GM10248 (cell line): ENCODE measurements around the gene ARHGEF17.

Experiments used
- CTCF ChIA-PET: fragments of 300-600 bp; sonication (Branson Sonifier 250); formaldehyde crosslinking; extraction: SDS; loops from one replicate; lab custom pipeline; 2021; ENCODE audit warnings: antibody characterized with exemption; lab: Yijun Ruan, JAX
- POLR2A ChIA-PET: fragments of 350-650 bp; sonication (Branson Sonifier 250); formaldehyde crosslinking; extraction: SDS; loops from one replicate; lab custom pipeline; 2020; ENCODE audit warnings: antibody characterized with exemption; lab: Yijun Ruan, JAX
- DNase-seq: peaks from one replicate; pipeline ENCODE4 v3.0.0; 2012; ENCODE audit errors: extremely low spot score
- TF ChIP-seq, protein P1 (sequence below): IDR thresholded peaks from 2 replicates; pipeline ENCODE4 v1.5.1; 2012; ENCODE audit warnings: mild to moderate bottlenecking, low read depth; ENCODE audit errors: extremely low read depth, missing control alignments, control extremely low read depth

ARHGEF17 gene

GRCh38 chr11:73291196-73291595 lies 16.9 kb upstream of the ARHGEF17 start:
- ChIA-PET CTCF (interaction anchor here (0.7 to 29.7 kb wide), 13 partner anchors 9 to 124 kb away, joined by 3 to 605 read pairs (median 5); partner anchors contain the start of gene ARHGEF17), POLR2A (no interaction called here)
- TF ChIP-seq, protein P1, sequence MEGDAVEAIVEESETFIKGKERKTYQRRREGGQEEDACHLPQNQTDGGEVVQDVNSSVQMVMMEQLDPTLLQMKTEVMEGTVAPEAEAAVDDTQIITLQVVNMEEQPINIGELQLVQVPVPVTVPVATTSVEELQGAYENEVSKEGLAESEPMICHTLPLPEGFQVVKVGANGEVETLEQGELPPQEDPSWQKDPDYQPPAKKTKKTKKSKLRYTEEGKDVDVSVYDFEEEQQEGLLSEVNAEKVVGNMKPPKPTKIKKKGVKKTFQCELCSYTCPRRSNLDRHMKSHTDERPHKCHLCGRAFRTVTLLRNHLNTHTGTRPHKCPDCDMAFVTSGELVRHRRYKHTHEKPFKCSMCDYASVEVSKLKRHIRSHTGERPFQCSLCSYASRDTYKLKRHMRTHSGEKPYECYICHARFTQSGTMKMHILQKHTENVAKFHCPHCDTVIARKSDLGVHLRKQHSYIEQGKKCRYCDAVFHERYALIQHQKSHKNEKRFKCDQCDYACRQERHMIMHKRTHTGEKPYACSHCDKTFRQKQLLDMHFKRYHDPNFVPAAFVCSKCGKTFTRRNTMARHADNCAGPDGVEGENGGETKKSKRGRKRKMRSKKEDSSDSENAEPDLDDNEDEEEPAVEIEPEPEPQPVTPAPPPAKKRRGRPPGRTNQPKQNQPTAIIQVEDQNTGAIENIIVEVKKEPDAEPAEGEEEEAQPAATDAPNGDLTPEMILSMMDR = no peak
- no peak for DNase-seq

GRCh38 chr11:73291781-73292524 lies 16.1 kb upstream of the ARHGEF17 start:
- DNase-seq = no peak
- ChIA-PET CTCF (interaction anchor here (0.7 to 29.7 kb wide), 13 partner anchors 8 to 368 kb away, joined by 3 to 605 read pairs (median 4); partner anchors contain the start of gene ARHGEF17), POLR2A (no interaction called here)
- TF ChIP-seq, protein P1 = no peak

GRCh38 chr11:73292525-73292894 lies 15.6 kb upstream of the ARHGEF17 start:
- TF ChIP-seq, protein P1 = no peak
- CTCF ChIA-PET = interaction anchor here (1.0 to 29.7 kb wide), 11 partner anchors 8 to 368 kb away, joined by 3 to 605 read pairs (median 4); partner anchors contain the start of gene ARHGEF17
- no peak for DNase-seq

DNA sequence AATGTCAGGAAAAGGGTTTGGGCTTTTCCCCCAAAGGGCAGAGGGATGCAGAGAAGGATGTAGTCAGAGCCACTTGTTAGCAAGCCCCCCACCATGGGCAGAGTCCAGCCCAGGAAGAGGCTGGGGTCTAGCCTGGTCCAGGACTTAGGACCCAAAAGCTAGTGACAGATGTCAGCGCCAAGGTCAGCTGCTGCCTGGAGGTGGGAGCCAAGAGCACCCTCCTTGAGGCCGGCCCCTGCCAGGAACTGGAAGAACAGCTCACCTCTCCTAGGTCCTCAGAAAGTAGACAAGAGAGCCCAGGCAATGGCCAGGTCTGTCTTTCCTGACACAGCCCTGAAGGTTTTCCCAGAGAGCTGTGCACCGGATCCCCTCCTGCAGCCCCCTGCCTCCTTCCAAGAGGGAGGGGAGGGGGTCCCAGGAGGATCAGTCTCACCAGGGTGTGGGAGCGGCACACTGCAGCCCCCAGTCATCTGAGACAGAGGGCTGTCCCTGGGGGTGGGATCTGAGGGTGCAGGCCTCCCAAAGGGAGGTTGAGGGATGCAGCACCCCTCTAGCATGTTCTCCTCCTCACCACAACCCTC lies 14.6 kb upstream of the ARHGEF17 start:
- DNase-seq = no peak
- POLR2A ChIA-PET = no interaction called here
- CTCF ChIA-PET = interaction anchor here (1.8 to 29.7 kb wide), 4 partner anchors 7 to 58 kb away, joined by 7 to 605 read pairs (median 146); partner anchors contain the start of gene ARHGEF17
- TF ChIP-seq, protein P1 = no peak

More at GRCh38 chr11:73292525-73292894, 15.6 kb upstream of the ARHGEF17 start:
- POLR2A ChIA-PET = no interaction called here

DNA sequence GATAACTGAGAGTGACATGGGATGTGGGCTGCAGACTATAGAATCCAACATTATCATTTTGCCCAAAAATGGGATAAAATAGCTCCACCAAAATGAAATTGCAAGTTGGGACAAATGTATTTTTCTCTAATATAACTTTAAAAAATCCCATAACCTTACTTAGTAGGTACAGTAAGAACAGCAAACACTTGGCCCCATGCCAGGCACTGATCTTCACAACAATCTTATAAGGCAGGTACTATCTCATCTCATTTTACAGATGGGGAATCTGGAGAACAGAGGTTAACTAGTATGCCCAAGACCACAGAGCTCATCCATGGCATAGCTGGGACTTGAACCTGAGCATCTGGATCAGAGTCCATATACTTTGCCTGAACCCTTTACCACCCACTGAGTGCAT lies 13.5 kb upstream of the ARHGEF17 start:
- DNase-seq = no peak
- CTCF ChIA-PET = interaction anchor here (0.6 to 29.7 kb wide), 28 partner anchors 6 to 368 kb away, joined by 3 to 605 read pairs (median 4); partner anchors contain the start of gene ARHGEF17
- TF ChIP-seq, protein P1 = no peak
- POLR2A ChIA-PET = no interaction called here

DNA sequence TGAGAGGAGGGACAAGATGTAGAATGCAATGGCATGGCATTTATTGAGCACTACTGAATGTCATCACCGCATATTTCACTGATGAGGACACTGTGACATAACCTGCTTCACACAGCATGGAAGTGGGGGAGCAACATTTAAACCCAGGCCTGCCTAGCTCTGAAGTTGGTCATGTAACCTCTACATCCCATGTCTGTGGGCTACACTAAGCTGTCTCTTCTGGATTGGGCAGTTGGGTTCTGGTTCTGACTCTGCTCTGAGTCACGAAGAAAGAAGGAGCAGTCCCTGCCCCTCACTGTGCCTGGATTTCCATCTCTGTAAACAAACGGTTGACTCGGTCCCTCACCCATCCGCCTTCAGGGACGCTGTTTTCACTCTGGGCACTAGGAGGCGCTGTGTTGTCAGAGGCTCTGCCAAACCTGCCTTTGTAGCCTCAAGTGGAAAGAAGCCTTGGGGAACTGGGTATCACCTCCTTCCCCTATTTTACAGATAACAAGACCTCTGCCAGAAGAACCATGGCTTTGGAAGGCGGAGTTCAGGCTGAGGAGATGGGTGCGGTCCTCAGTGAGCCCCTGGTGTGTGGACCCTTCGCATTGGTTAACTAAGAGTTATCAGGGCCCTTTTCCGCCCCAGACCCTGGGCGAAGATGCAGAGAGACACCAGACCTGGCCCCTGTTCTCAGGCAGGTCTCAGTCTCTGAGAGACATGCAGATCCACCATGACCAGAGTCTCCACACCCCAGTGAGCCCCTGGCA lies 12.7 kb upstream of the ARHGEF17 start:
- peak; percentile 82 for DNase-seq
- TF ChIP-seq, protein P1 = peak; percentile 99
- ChIA-PET POLR2A (no interaction called here), CTCF (interaction anchor here (0.6 to 29.7 kb wide), 27 partner anchors 5 to 367 kb away, joined by 3 to 605 read pairs (median 4); partner anchors contain the start of gene ARHGEF17)
